HG02678 (cell line): ENCODE data around the gene ABCB8.

ENCODE experiments used
- ATAC-seq: cut with Tn5 transposase; IDR thresholded peaks from one replicate; pipeline ENCODE4 v1.9.1; 2021; ENCODE audit warnings: mild to moderate bottlenecking, moderate library complexity; ENCODE audit not compliant: unreplicated experiment

Gene ABCB8

DNA sequence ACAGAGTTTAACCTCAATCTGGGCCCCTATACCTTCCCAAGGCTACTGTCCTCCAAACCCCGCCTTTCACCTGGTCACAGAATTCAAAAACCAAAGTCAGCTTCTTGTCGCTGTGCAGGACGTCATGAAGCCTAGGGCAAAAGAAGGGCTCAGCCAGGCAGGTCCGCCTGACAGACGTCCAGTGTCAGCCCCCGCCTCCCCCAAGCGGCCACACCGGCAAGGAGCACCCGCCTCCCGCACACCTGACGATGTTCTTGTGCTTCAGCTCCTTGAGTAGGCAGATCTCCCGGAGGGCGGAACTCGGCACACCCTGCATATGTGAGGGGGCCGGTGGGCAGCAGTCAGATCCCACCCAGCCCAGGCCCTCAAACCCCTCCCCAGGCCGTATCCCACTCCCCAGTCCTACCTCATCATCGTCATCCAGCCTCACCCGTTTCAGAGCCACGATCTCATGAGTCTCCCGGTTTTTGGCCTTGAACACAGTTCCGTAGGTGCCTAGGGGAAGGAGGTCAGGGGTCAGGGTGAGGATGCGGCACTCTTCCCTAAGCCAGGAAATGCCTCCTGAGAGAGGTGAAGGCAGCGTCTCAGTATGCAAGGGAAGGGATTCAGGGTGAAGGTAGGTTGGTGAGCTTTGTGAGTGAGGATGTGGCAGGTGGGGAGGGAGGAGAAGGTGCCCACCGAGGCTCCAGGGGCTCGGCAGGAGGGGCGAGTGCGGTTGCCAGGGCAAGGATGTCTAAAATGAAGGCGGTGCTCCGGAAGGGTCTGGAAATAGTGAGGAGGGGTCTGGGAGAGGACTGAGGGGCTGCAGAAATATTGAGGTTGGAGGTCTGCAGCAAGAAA, 28.6 kb downstream of the ABCB8 start:
- ATAC-seq: no peak

DNA sequence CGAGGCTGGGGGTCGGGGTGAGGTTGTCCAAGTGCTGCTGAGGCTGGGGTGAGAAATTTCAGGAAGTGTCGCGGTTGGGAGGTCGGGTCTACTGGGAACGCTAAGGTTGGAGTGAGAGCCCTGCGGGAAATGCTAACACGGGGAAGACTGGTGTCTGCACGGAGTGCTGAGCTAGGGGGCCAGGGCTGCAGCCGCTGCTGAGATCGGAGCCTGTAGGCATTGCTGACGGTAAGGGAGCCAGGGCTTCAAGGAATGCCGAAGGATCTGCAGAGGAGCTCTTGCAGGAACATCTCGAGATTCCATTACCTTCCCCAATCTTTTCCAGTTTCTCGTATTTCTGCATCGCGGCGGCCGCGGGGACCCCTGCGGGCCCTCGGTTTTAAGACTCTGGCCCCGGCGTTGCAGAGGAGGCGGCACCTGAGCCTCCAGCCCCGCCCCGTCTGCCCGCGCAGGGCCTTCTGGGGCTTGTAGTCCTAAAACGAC, 29.3 kb downstream of the ABCB8 start, which contains the start of gene CDK5:
Gene CDK5, minus strand, starts transcription at position 392 of the 483 bp plus-strand sequence. Its CDS starts 49 bp downstream, at position 343.
- ATAC-seq: peak; percentile 13

DNA sequence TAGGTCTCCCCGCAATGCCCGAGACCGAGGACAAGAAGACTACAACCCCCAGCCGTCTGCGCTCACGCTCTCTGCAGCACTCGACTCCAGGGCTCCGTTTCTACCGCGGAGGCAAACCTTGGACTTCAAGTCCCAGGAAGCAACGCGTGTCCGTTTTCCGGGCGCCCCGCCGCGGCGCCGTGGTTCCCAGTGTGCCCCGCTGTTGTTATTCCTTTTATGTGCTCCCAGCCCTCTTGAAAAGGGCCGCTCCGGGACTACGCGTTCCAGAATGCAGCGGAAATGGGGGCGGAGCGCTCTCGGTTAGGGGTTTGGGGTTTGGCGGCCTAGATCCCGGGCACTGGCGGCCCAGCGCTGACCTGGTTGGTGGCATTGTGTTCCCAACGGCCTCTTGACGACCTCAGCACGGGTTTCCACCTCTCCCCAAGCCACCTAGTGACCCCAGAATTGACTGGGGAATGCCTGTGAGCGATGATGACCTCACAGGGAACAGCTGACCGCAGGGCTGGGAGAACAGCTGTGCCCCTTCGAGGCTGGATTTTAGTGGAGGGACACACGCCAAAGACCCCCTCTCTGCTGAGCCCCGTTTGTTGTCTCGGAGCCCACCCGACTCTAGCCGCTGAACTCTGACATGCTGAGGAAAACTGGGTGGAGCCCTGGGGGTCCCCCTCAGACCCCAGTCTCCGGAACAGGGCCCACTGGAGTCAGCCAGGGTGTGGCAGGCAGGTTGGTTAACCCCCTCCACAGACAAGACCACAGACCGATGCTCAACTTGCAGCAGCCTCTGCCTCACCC, 29.9 kb downstream of the ABCB8 start:
- ATAC-seq: peak; percentile 90

DNA sequence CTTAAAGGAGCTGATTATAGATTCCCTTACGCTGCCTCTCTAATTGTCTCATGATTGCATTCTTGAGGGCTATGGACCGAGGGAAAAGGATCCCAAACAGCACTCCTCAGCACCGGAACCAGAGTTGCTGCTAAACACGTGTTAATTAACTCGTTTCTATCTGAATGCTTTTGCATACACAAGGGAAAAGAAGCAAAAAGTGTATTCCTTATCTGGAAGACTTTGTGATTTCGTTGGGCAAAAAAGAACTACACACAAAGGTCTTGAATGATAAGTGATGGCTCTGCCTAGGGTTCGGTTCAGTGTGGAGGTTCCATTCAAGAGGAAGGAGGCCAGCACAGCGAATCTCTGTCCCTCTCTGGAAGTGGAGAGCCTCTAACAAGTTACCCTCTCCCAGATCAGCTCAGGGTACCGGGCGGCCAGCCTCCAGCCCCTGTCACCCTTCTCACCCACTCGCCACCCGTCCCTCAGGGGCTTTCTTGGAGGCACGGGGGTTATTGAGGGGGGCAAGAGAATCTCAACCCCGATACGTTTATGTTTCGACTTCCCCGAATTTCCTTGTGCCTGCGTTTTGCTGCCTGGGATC, 30.6 kb downstream of the ABCB8 start:
- no peak for ATAC-seq

DNA sequence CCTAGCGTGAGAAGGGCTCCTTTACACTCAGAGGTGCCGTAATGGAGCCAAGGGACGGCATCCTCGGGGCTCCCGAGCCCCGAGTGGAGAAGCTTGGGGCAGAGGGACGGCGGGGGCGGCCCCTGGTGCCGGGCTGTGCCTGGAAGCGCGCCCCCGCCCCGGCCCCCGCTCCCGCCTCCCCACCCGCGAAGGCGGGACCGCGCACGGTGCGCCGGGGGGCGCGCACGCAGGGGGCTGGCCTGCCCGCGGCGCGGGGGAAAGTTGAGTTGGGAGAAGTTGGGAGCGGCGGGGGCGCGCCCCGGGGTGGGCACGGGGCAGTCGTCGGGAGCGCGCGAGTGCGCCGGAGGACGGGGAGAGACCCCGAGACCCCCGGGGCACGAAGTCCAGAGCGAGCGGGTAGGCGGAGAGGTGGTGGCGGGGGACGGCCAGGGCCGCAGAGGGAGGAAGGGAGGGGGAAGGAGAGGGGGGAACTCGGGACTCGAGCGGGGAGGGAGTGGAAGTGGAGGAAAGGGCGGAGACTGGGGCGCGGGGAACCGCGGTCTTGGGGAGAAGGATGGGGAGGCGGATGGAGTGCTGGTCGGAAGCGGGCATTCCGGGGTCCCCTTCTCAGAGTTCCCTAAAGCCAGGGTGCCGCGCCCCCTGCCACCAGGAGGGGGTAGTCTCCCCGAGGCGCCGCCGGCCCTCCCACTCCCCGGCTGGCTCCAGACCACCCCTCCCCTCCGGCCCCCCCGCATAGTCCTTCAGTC, 31.3 kb downstream of the ABCB8 start, which contains the start of gene SLC4A2:
Gene SLC4A2, plus strand, starts transcription at position 223 of the 746 bp plus-strand sequence. CDS start 2,399 bp downstream, outside the sequence.
- ATAC-seq: peak; percentile 34

DNA sequence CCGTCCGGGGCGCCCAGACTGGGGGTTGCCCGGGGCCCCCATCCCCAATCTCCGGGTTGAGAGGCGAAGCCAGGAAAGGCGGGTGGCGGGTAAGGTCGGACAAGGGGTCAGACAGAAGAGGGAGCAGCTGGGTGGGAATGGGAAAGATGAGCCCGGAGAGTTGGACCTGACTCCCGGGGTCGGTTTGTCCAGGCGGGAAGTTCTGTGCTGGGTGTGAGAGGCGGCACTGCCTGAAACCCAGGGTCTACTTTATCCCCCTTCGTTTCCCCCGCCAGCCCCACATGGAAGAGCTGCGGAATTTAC, 31.8 kb downstream of the ABCB8 start:
- ATAC-seq: no peak

DNA sequence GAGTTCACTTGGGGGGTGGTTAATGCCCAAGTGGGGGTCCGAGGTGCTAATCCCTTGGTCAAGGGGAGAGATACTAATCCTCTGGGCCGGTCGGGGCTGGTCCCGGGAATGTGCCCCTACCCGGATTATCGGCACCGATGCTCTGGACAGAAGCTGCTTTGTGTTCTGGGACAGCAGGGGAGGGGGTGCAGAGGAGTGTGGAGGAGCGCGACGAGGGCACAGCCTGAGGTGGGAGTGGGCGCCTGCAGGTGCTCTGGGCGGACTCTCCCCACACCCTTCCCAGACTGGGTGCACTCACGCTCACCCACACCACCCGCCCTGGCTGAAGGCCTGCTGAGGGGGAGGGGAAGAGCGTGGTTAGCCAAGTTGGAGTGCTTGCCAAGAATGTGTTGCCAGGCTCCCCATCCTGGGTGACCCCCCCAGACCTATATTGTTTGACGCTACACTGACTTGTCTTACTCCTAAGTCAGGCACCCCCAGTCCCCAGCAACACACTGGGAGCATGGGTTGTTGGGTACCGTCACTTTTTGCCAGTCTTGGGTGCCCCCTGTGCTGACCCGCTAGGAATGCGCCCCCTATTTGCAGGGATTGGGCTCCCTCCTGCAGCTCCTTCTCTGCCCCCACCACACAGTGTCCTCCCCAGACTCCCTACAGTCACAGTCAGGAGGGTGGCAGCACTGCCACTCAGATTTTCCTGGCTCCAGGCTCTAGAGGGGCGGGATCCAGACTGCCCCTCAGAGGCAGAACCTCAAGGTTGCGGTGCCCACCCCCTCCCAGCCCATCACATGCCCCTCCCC, 32.4 kb downstream of the ABCB8 start:
- no peak for ATAC-seq

DNA sequence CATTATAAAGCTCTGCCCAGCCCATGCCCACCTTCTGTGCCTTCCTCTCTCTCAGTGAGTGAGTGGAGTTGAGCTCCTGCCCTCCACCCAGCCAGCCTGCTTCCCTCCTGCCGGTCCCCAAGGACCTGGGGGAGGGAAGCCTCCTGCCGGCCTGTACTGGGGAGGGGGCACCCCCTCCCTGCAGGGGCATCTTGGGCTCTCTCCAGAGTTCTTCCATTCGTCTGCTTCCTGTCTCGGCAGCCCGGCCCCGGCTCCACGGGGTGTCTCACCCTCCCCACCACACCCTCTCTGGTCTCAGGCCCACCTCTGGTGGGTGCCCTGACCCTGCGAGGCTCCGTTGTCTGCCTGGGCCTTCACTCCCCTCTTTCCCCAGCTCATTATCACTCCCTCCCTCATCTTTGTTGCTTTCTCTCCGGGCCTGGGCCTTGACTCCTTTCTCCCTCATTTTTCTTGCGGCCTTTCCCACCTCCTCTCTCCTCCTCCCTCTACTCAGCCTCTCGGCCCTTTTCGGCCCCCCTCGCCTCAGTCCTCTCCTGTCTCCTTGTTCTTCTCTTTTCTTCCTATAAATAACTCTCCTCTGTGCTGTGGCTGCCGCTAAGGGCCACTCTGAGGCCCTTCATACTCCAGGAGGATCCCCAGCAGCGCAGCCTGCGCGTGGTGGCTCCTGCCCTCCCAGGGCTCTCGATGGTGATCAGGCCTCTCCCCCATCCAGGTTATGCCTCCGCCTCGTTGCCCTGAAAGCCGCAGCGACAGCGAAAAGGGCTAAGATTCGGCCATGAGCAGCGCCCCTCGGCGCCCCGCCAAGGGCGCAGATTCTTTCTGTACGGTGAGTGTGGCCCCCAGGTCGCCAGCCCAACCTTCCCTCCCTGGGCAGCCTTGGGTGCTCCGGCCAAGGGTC, 33.2 kb downstream of the ABCB8 start:
- ATAC-seq: no peak

DNA sequence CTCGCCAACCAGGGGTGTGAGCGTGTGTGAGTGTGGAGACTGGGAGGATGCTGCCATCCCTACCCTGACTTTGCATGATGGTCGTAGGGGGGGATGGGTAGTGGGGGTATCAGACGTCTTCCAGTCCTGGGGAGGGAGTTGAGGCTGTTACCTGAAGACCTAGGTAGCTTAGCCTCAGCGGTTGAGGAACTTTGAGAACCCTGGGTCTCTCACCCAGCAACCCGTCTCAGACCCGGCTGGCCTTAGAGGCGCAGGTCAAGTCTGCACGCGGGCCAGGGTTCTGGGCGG, 33.8 kb downstream of the ABCB8 start:
- no peak for ATAC-seq

DNA sequence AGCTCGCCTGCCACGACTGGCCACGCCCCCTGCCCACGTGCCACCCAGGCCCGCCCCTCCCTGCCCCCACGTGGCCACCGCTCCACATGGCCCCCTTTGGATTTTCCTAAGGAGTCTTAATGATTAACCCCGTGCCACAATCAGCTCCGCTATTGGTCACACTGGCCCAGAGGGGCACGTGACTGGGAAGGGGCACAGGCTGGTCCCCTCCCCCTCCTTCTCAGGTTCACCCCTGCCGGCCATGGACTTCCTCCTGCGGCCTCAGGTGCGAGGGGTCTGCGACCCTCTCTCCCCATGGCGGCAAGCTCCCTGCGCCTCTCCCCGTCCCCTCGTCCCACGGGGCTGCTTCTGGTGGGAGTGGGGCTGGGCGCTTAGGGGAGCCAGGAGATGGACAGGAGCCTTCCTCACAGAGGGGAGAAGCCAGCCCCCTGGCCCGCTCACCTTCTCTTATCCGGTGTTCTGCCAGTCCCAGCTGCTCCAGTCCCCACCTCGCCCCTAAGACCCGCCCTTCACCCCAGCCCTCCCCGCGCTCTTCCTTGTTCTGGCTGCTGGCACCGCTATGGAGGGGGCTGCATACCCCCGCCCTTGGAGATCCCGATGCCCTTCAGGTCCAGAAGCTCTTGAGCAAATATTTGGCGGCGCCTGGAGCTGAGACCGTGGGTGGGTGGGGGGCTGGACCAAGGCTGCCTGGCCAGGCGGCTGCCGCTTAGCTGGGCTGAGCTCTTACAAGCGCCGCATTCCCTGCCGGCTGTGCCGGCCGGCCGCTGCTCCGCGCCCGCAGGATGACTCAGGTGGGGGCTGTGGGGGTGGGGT, 34.4 kb downstream of the ABCB8 start:
- ATAC-seq: no peak

DNA sequence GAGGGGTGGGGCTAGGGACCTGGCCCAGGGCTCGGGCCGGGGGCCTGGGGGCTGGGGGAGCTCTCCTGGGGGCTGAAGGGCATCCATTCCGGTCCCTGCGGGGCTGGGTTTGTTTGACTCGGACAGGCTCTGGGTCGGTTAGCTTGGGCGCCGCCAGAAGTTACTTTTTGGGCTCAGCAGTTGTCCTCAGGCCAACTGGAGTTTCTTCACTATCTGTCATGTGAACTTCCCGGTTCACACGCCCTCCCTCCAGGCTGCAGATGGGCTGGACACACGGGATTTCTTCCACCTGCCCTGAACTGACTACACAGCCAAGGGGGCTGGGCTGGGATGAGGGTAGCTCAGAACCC, 34.9 kb downstream of the ABCB8 start:
- no peak for ATAC-seq

DNA sequence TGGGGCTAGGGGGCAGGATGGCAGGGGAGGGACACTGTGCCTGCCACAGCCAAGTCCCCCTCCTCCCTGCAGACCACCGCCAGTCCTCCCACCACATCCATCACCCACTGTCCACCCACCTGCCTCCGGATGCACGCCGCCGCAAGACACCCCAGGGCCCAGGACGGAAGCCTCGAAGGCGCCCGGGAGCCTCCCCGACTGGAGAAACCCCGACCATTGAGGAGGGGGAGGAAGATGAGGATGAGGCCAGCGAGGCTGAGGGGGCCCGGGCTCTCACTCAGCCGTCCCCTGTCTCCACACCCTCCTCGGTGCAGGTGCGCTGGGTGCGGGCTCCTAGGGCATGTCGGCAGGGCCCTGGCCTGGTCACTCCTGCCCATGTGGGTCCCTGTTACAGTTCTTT, 36.2 kb downstream of the ABCB8 start:
- no peak for ATAC-seq

DNA sequence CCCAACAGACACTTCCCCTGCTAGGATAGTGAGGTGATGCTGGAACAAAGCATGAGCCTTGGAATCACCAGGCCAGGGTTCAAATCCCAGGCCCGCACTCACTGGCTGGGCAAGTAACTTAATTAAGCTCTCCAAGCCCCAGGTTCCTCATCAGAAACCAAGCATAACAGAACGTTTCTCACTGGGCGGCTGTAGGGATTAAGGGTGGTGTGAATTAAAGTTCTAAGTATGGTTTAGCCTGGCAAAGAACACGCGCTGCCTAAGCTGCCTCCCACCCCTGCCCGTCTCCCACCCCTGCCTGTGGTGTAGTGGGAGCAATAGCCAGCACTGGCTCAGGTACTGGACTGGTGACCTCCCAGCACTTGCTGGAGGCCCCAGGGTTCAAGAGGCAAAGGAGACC, 36.7 kb downstream of the ABCB8 start:
- no peak for ATAC-seq

DNA sequence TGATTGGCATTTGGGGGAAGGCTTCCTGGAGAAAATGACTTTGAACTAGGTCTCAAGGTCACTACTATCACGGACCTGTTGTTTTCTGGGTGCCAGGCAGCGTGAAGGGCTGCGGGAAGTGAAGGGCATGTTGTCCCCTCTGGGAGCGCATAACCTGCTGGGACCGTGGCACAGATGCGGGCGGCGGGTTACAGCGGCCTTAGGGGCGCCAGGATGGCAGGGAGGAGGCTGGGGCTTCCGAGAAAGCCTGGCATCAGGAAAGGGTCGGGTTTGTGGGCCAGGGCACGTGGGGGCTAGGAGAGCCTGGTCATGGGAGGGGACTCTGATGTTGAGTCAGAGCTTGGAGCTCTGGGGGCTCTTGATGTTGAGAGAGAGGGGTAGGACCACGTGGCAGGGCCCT, 37.3 kb downstream of the ABCB8 start:
- no peak for ATAC-seq

DNA sequence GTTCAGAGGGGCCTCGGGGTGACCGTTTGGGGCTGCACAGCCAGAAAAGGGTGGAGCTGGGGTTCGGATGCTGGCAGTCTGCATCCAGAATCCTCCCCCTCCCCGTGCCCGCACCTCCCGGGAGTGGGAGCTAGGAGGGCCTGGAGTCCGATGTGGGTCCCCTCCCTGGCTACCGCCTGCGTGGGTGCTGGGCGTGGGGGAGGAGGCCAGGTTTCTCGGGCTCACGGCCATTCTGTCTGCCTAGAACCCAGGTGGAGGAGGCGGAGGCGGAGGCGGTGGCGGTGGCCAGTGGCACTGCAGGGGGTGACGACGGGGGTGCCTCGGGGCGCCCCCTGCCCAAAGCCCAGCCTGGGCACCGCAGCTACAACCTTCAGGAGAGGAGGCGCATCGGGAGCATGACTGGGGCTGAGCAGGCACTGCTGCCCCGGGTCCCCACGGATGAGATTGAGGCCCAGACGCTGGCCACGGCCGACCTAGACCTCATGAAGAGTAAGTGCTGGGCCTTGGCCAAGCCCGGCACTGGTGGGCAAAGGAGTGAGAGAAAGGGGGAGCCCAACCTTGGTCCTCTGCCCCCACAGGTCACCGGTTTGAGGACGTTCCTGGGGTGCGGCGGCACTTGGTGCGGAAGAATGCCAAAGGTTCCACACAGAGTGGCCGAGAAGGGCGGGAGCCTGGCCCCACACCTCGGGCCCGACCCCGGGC, 38.2 kb downstream of the ABCB8 start:
- no peak for ATAC-seq

DNA sequence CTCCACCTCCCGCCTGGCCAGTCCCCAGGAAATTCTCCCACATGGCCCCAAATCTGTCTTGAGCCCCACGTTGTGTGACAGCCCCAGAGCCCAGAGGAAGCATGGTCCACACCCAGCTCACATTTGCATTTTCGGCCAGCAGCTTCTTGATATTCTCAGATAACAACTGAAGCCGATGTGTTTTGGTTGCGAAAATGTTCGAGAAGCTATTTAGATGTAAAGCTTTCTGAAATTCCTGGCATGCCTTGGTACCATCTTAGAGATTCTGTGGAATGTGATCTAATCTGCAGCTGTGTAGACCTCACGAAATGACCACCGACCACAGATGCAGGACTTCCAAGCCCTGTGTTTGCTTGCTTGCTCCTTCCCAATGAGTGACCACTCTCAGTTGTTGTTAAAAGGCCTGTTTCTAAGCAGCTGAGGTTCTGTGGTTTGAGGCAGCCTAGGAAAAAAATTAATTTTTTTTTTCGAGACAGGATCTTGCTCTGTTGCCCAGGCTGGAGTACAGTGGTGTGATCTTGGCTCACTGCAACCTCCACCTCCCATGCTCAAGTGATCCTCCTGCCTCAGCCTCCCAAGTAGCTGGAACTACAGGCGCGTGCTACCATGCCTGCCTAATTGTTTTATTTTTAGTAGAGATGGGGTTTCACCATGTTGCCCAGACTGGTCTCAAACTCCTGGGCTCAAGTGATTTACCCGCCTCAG, 40.0 kb downstream of the ABCB8 start:
- no peak for ATAC-seq

DNA sequence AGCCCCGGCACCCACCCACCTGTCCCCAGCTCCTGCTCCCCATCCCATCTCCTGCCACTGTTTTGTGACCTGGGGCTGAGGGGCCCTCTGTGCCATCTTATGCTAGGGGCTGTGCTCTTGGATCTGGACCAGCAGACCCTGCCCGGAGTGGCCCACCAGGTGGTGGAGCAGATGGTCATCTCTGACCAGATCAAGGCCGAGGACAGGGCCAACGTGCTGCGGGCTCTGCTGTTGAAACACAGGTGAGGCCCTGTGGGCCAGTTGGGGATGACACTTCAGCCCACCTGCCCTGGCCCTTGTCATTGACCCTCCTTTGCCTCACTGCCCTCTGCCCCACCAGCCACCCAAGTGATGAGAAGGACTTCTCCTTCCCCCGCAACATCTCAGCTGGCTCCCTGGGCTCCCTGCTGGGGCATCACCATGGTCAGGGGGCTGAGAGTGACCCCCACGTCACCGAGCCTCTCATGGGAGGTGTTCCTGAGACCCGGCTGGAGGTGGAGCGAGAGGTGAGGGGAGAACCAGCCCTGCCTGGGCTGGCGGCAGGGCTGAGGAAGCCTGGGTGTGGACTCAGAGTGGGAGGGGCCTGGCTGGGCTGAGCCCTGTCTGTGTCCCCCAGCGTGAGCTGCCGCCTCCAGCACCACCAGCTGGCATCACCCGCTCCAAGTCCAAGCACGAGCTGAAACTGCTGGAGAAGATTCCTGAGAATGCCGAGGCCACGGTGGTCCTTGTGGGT, 41.8 kb downstream of the ABCB8 start:
- no peak for ATAC-seq
